ENCODE measurements around the gene ITPR1. TPM values are rescaled to one million over a fixed set of nuclear protein-coding genes. Genes with fewer than 3 reads are reported as not detected.

ITPR1 gene
- total RNA-seq, 2 experiments from 2014 or later: 84.4 to 104 TPM

DNA sequence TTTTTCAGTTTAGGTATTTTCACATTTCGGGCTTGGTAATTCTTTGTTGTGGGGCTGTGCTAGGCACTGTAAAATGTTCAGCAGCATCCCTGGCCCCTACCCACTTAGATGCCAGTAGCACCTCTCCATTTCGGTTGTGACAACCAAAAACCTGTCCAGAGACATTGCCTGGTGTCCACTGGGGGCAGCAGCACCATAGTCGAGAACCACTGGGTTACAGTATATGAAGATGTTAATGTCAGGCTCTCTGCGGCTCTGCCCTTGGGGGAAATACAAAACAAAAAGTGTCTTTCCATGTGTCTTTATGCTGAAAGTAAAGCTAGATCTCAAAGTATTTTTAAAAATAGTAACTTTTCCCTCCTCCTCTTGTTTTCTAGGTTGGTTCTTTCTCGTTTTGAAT is 177.2 kb downstream of the ITPR1 start:
- CTCF ChIA-PET (ENCODE audit: unreplicated experiment): no interaction called here
- TF ChIP-seq EZH2phosphoT487 (IDR thresholded peaks at IDR 0.05; ENCODE audit: borderline replicate concordance, low read depth, low read length): no peak
- TF ChIP-seq, protein P1, sequence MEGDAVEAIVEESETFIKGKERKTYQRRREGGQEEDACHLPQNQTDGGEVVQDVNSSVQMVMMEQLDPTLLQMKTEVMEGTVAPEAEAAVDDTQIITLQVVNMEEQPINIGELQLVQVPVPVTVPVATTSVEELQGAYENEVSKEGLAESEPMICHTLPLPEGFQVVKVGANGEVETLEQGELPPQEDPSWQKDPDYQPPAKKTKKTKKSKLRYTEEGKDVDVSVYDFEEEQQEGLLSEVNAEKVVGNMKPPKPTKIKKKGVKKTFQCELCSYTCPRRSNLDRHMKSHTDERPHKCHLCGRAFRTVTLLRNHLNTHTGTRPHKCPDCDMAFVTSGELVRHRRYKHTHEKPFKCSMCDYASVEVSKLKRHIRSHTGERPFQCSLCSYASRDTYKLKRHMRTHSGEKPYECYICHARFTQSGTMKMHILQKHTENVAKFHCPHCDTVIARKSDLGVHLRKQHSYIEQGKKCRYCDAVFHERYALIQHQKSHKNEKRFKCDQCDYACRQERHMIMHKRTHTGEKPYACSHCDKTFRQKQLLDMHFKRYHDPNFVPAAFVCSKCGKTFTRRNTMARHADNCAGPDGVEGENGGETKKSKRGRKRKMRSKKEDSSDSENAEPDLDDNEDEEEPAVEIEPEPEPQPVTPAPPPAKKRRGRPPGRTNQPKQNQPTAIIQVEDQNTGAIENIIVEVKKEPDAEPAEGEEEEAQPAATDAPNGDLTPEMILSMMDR (conservative IDR thresholded peaks at IDR 0.05; ENCODE audit: low read length): peak; percentile 52
- H3K79me2 ChIP-seq (ENCODE audit: insufficient read depth, low read depth, low read length): no peaks in the 10 kb centered on the region
- H3K9me3 ChIP-seq (ENCODE audit: low read length): no peaks in the 10 kb centered on the region
- DNase-seq (ENCODE audit: low spot score): peak; percentile 10
- H3K4me3 ChIP-seq (ENCODE audit: low read depth, low read length, poor library complexity, severe bottlenecking): no peak overlapping the region
- H3K27ac ChIP-seq (ENCODE audit: low read depth, low read length, poor library complexity, severe bottlenecking): no peak overlapping the region
- no peak overlapping the region for H2AFZ ChIP-seq (ENCODE audit: low read length)
- no peaks in the 10 kb centered on the region for H3K9me2 ChIP-seq (ENCODE audit: insufficient read depth, low read length)
- POLR2A ChIA-PET: no interaction called here
- no peaks in the 10 kb centered on the region for H3K4me1 ChIP-seq (ENCODE audit: insufficient read depth, low read length, poor library complexity, severe bottlenecking)
- intact Hi-C loops (cut with micrococcal nuclease; ENCODE audit: unreplicated experiment): no loop called here
- no peaks in the 10 kb centered on the region for H4K20me1 ChIP-seq (ENCODE audit: insufficient read depth, low read length)
- peaks cover 85% of the 10 kb centered on the region for H3K36me3 ChIP-seq (ENCODE audit: insufficient read depth, low read length)
- H3K4me2 ChIP-seq (ENCODE audit: low read length): no peak overlapping the region
- no TSS peak for BruUV-seq (replicated peaks)

DNA sequence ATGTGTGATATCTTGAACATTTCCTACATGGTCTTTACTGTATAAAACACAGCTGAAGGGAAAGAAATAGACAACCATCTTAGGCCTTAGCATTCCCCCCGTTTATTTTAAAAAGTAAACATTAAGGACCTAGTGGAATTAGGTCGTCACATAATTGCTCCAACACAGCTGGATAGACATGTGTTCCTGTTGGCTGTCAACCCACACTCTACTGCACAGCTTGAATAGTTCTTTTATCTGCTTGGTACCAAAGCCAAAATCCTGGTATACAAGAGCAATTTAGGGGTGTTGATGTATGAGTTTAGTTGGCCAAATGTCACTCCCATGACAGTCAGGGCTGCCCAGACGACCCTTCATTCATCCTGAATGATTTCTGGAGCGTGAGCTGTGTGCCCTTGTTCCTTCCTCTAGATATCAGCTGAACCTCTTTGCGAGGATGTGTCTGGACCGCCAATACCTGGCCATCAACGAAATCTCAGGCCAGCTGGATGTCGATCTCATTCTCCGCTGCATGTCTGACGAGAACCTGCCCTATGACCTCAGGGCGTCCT is 179.7 kb downstream of the ITPR1 start:
- Histone ChIP-seq H3K4me3 (ENCODE audit: low read depth, low read length, poor library complexity, severe bottlenecking) (no peak overlapping the region), H3K9me3 (ENCODE audit: low read length) (no peaks in the 10 kb centered on the region), H2AFZ (ENCODE audit: low read length) (no peak overlapping the region), H3K36me3 (ENCODE audit: insufficient read depth, low read length) (peaks cover 79% of the 10 kb centered on the region), H3K4me1 (ENCODE audit: insufficient read depth, low read length, poor library complexity, severe bottlenecking) (no peaks in the 10 kb centered on the region), H4K20me1 (ENCODE audit: insufficient read depth, low read length) (no peaks in the 10 kb centered on the region), H3K79me2 (ENCODE audit: insufficient read depth, low read depth, low read length) (no peaks in the 10 kb centered on the region), H3K9me2 (ENCODE audit: insufficient read depth, low read length) (no peaks in the 10 kb centered on the region), H3K4me2 (ENCODE audit: low read length) (no peak overlapping the region), H3K27ac (ENCODE audit: low read depth, low read length, poor library complexity, severe bottlenecking) (no peak overlapping the region)
- POLR2A ChIA-PET: interaction anchor here (2.3 kb wide), 1 partner anchor 11 kb away, joined by 12 read pairs; no protein-coding TSS in a partner anchor
- CTCF ChIA-PET (ENCODE audit: unreplicated experiment): no interaction called here
- intact Hi-C loops (cut with micrococcal nuclease; ENCODE audit: unreplicated experiment): no loop called here
- no peak for DNase-seq (ENCODE audit: low spot score)
- no TSS peak for BruUV-seq (replicated peaks)
- no peak for TF ChIP-seq EZH2phosphoT487 (IDR thresholded peaks at IDR 0.05; ENCODE audit: borderline replicate concordance, low read depth, low read length)
- TF ChIP-seq, protein P1 (conservative IDR thresholded peaks at IDR 0.05; ENCODE audit: low read length): no peak

DNA sequence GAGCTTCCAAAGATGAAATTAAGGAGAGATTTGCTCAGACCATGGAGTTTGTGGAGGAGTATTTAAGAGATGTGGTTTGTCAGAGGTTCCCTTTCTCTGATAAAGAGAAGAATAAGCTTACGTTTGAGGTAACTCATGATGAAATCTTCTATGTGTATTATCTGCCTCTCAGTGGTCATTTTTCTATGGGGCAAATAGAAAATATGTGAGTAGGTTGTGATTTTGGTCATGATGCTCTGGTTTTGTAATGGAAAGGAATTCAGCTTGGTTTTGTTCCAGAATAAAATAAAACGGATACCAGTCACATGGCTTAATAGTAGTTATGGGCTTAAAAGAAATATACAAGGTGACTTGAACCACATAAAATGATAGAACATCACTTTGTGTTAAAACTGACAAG is 181.1 kb downstream of the ITPR1 start:
- H3K9me2 ChIP-seq (ENCODE audit: insufficient read depth, low read length): no peaks in the 10 kb centered on the region
- no peaks in the 10 kb centered on the region for H3K4me1 ChIP-seq (ENCODE audit: insufficient read depth, low read length, poor library complexity, severe bottlenecking)
- intact Hi-C loops (cut with micrococcal nuclease; ENCODE audit: unreplicated experiment): no loop called here
- no peak overlapping the region for H3K27ac ChIP-seq (ENCODE audit: low read depth, low read length, poor library complexity, severe bottlenecking)
- H4K20me1 ChIP-seq (ENCODE audit: insufficient read depth, low read length): no peaks in the 10 kb centered on the region
- POLR2A ChIA-PET: interaction anchor here (0.6 to 2.3 kb wide), 4 partner anchors 9 to 796 kb away, joined by 3 to 12 read pairs (median 5); no protein-coding TSS in a partner anchor
- BruUV-seq (replicated peaks): no TSS peak
- no peak overlapping the region for H2AFZ ChIP-seq (ENCODE audit: low read length)
- no peak overlapping the region for H3K4me2 ChIP-seq (ENCODE audit: low read length)
- H3K4me3 ChIP-seq (ENCODE audit: low read depth, low read length, poor library complexity, severe bottlenecking): no peak overlapping the region
- peaks cover 72% of the 10 kb centered on the region for H3K36me3 ChIP-seq (ENCODE audit: insufficient read depth, low read length)
- DNase-seq (ENCODE audit: low spot score): no peak
- no peak for TF ChIP-seq EZH2phosphoT487 (IDR thresholded peaks at IDR 0.05; ENCODE audit: borderline replicate concordance, low read depth, low read length)
- TF ChIP-seq, protein P1 (conservative IDR thresholded peaks at IDR 0.05; ENCODE audit: low read length): no peak
- no peaks in the 10 kb centered on the region for H3K79me2 ChIP-seq (ENCODE audit: insufficient read depth, low read depth, low read length)
- H3K9me3 ChIP-seq (ENCODE audit: low read length): no peaks in the 10 kb centered on the region
- CTCF ChIA-PET (ENCODE audit: unreplicated experiment): no interaction called here
